SJSA1 (cell line): Measurements from ENCODE around the gene SLU7. TPM values are rescaled to one million over a fixed set of nuclear protein-coding genes. Genes with fewer than 3 reads are reported as not detected.

Experiments used
- DNase-seq, 2 experiments: peaks; one replicate each; pipeline ENCODE4 v3.0.0-alpha.2; 2015 to 2020; ENCODE audit warnings: low spot score in 2 of 2, low read depth in 1 of 2
- H3K27ac ChIP-seq: fragments of 250-450 bp; sonication (Bioruptor Pico); 2 replicates; pipeline ENCODE4 v1.5.1; 2020; ENCODE audit warnings: mild to moderate bottlenecking, moderate library complexity
- H3K27me3 ChIP-seq: fragments of 250-450 bp; sonication (Bioruptor Pico); replicated peaks from 2 replicates; pipeline ENCODE4 v1.5.1; 2020; ENCODE audit warnings: mild to moderate bottlenecking, moderate library complexity
- H3K36me3 ChIP-seq: fragments of 250-450 bp; sonication (Bioruptor Pico); 2 replicates; pipeline ENCODE4 v1.5.1; 2020; ENCODE audit warnings: mild to moderate bottlenecking
- H3K4me1 ChIP-seq: fragments of 250-450 bp; sonication (Bioruptor Pico); replicated peaks from 2 replicates; pipeline ENCODE4 v1.6.1; 2021; ENCODE audit warnings: mild to moderate bottlenecking
- H3K4me3 ChIP-seq: fragments of 250-450 bp; sonication (Bioruptor Pico); 2 replicates; pipeline ENCODE4 v1.5.1; 2020; ENCODE audit warnings: mild to moderate bottlenecking
- H3K9me3 ChIP-seq: fragments of 250-450 bp; sonication (Bioruptor Pico); replicated peaks from 2 replicates; pipeline ENCODE4 v1.5.1; 2020; ENCODE audit warnings: mild to moderate bottlenecking
- total RNA-seq: library from RNA; depleted of rRNA; stranded (reverse); fragments of >200 nt; shearing (Covaris generic); gene quantifications from 2 replicates; pipeline ENCODE4 v1.2.3, GENCODE V29; 2014; rRNA removed

SLU7 gene
- total RNA-seq, 1 experiment from 2014 or later = 71.1 TPM

DNA sequence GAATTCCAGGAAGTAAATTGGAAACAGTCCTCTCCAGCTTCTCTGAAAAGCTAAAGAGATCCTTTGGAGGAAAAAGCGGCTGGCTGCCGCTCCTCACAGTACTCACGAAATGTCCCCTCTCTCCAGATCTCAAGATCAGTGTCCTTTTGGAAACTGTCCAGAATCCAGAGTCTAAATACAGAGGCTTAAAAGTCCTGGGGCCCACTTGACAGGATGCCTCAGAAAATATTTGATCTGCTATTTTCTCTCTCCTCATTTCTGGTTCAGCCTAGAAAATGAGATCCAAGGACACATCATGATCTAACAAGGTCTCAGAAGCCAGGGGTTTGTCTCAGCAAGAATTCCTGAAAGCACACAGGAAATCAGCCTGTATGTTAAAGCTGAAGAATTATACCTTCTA lies 55.7 kb downstream of the SLU7 start:
- Histone ChIP-seq H3K4me1 (no peaks in the 10 kb centered on the region), H3K9me3 (no peaks in the 10 kb centered on the region), H3K27me3 (no peaks in the 10 kb centered on the region), H3K27ac (no peak overlapping the region), H3K36me3 (no peaks in the 10 kb centered on the region), H3K4me3 (no peak overlapping the region)
- no peak for DNase-seq

DNA sequence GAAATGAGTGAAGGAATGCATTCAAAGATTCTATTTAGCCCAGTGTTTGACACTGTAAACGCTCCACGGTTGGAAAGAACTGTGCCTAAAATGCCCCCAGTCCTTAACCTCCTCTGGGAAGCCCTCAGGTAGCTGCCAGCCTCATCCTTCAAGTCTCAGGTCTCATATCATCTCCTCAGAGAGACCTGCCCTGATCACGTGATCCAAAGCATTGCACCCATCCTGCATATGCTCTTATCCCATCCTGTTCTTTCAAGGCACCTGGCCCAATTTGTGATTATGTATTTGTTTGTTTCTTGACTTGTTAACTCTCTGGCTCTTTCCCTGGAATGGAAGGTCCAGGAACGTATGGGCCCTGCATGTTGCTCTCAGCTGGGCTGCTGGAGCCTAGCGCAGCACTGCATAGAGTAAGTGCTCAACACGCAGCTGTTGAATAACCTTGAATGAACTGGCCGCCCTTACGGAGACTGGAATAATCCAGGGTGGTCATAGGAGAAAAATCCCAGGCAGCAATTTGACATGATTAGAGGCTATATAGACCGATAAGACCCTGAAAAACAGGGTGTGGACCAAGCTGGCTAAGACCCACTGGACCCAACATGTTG lies 57.2 kb downstream of the SLU7 start:
- H3K27me3 ChIP-seq = no peaks in the 10 kb centered on the region
- H3K4me3 ChIP-seq = no peak overlapping the region
- no peaks in the 10 kb centered on the region for H3K36me3 ChIP-seq
- no peak overlapping the region for H3K27ac ChIP-seq
- DNase-seq = no peak
- no peaks in the 10 kb centered on the region for H3K4me1 ChIP-seq
- H3K9me3 ChIP-seq = no peaks in the 10 kb centered on the region

DNA sequence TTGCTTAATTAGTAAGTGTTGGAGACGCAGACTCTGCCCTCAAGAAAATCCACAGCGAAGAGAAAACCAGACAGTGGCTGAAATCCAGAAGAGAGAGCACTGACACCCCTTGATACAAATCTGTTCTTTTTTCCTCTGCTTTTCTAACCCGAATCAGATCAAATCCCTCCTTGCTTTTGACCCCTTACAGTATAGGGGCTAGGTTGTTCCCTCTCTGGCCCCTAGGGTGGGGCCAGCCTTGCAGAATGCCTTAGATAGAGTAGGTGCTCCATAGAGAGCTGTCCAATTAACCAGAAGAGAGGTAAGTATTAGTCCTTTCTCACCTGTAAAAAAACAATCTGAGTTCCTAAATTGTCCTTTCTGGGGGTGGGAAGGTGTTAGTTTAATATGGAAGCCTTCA lies 58.6 kb downstream of the SLU7 start:
- Histone ChIP-seq H3K27ac (no peak overlapping the region), H3K9me3 (no peaks in the 10 kb centered on the region), H3K36me3 (no peaks in the 10 kb centered on the region), H3K4me1 (no peaks in the 10 kb centered on the region), H3K27me3 (no peaks in the 10 kb centered on the region), H3K4me3 (no peak overlapping the region)
- DNase-seq = no peak

DNA sequence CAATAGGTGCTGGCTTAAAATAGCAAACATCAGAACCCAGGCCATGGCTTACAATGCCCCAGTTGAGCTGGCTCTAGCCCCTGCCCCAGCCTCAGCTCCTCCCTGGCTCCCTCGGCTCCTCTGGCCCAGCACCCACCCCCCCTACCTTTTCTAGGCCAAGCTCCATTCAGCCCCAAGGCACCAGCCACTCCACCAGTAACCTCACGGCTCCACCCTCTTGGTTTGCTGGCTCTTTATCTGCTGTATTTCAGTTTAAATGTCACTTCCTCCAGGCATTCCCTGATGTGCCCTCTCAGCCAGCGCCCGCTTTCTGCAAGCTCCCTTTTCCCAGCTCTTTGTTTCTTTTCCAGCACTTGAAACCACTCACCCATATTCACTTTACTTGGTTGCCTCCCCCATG lies 59.1 kb downstream of the SLU7 start:
- H3K36me3 ChIP-seq = no peaks in the 10 kb centered on the region
- no peak for DNase-seq
- no peaks in the 10 kb centered on the region for H3K9me3 ChIP-seq

DNA sequence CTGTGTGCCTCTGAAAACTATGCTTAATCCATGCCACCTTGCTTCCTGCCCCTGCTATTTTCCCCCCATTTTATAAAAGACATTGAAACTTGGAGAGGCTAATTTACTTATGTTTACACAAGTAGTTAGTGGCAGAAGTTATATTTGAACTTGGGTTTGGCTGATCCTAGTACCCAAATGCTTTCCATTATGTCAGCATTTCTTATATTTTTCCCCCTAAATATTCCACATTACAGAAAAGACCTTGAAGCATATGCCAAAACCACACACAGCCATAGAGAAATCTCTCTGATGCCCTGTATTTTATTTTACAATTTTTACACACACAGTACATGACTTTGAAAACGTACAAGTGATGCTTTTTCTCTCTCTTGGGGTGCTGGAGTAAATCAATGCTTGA lies 59.6 kb downstream of the SLU7 start:
- H3K36me3 ChIP-seq = no peaks in the 10 kb centered on the region
- H3K4me3 ChIP-seq = no peak overlapping the region
- H3K27me3 ChIP-seq = no peaks in the 10 kb centered on the region
- no peak for DNase-seq
- no peaks in the 10 kb centered on the region for H3K4me1 ChIP-seq
- H3K9me3 ChIP-seq = no peaks in the 10 kb centered on the region
- no peak overlapping the region for H3K27ac ChIP-seq

More for the DNA sequence above, 59.1 kb downstream of the SLU7 start:
- no peaks in the 10 kb centered on the region for H3K4me1 ChIP-seq
- H3K27me3 ChIP-seq = no peaks in the 10 kb centered on the region
- no peak overlapping the region for H3K27ac ChIP-seq
- no peak overlapping the region for H3K4me3 ChIP-seq

DNA sequence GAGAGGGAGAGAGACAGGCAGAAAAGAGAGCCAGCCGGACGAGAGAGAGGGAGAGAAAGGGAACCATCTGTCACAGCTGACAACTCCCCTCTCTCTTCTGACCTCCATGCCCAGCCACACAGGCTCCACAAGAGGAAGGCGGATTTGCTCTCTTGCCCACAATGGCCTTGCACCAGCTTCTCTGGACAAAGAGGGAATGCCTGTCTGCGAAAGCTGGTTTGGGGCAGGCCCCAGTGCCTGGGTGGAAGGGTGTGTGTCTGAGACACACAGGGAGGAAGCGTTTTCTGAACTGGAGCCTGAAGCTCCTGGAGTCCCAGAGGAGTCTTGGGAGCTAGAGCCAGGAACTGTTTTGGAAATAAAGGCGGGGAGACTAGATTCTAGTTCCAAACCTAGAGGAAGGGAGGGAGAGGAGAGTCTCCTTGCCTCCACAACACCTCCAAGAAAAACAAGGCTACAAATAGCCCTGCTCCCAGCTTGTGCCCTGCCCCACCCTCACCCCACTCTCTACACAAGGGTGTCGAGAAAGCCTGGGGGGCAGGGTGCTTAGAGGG lies 60.9 kb downstream of the SLU7 start:
- no peak overlapping the region for H3K4me3 ChIP-seq
- H3K36me3 ChIP-seq = no peaks in the 10 kb centered on the region
- H3K4me1 ChIP-seq = no peaks in the 10 kb centered on the region
- H3K27ac ChIP-seq = no peak overlapping the region
- no peak for DNase-seq
- H3K9me3 ChIP-seq = no peaks in the 10 kb centered on the region
- no peaks in the 10 kb centered on the region for H3K27me3 ChIP-seq

DNA sequence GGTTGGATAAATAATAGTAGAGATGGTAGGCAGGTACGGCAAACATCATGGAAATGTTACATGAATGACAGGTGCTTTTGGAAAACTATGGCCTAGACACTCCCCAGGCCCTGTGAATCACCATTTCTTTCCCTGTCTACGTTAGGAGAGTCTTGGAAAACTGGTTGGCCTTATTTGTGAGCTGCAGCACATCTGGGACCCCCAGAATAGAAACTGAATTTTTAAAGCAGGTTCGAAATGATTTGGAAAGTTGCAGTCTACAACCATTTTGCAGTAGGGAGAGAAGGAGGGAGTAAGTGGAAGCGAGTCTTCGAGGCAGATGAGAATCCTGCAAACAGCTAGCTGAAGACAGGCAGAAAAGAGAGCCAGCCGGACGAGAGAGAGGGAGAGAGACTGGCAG lies 61.5 kb downstream of the SLU7 start:
- Histone ChIP-seq H3K4me1 (no peaks in the 10 kb centered on the region), H3K27me3 (no peaks in the 10 kb centered on the region), H3K27ac (no peak overlapping the region), H3K4me3 (no peak overlapping the region), H3K9me3 (no peaks in the 10 kb centered on the region), H3K36me3 (no peaks in the 10 kb centered on the region)
- DNase-seq = no peak

DNA sequence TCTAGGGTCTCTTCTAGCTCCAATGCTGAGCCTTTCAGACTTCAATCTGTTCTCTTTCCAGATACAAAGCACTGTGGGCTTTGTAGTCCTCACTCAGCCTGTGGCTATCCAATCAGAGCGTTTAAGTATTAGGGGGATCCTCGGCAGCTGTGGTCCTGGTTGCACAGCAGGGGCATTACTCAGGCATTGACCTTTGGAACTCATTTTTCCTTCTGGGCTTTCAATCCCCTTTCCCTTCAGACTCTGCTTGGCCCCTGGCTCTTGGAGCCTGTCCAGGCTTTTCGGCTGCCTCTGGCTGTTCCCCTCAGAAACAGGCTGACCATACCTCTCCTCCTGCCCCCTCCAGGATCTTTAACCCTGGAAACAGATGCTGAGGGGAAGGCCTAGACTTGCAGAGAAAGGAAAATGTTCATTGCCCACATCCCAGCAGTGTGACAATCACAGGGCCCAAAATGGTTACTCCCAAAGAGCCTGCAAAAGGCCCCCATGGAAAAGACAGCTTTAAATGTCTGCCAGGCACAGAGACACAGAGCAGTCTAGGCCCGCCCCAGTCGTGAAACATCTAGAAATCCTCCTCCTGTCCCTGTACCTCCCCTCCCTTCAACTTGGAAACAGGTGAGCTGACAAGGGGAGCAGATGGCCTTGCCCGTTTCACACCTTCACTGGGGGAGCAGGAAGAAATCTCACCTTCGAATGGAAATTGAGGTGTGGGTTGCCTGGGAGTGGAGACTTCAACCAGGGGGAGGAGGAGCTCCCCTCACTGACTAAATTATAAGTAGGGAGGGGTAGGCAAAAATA lies 62.1 kb downstream of the SLU7 start:
- no peaks in the 10 kb centered on the region for H3K36me3 ChIP-seq
- no peak overlapping the region for H3K27ac ChIP-seq
- no peaks in the 10 kb centered on the region for H3K4me1 ChIP-seq
- DNase-seq = no peak
- no peaks in the 10 kb centered on the region for H3K27me3 ChIP-seq
- no peaks in the 10 kb centered on the region for H3K9me3 ChIP-seq
- no peak overlapping the region for H3K4me3 ChIP-seq

DNA sequence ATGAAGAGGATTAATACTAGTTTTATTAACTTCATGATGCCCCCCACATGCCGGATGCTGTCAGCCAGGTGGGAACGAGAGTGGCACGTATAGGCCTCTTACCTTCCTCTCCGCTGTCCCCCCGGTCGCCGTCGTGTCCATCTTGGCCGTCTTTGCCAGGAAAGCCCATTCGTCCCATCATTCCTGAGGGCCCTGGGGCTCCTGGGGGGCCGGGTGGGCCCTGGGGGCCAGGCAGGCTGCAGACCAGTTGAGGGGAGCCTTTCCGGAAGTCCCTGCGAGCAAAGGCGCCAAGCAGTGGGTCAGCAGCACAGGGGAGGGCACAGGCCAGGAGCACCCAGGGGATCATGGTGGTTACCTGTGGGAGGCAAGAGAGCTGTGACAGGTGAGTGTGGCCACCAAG lies 64.2 kb downstream of the SLU7 start:
- DNase-seq = no peak
- Histone ChIP-seq H3K4me1 (no peaks in the 10 kb centered on the region), H3K9me3 (no peaks in the 10 kb centered on the region), H3K27me3 (no peaks in the 10 kb centered on the region), H3K4me3 (no peak overlapping the region), H3K27ac (no peak overlapping the region), H3K36me3 (no peaks in the 10 kb centered on the region)

DNA sequence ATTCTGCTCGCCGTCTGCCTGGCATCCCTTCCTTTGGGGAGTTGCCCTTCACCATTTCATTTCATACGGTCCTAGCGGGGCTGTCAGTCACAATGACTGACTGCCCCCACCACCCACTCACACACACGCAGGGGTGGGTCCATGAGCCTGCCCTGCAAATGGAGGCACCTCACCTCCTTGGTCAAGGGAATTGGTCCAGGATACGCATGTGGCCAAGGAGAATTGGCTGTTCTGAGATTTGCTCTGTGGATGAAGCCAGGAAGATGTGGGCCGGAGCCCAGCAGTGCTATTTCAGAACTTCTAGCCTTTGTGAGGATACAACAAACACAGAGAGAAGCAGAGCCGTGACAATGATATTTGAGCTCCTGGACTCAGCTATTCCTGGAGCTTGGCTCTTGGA lies 65.5 kb downstream of the SLU7 start:
- Histone ChIP-seq H3K4me3 (no peak overlapping the region), H3K9me3 (no peaks in the 10 kb centered on the region), H3K27me3 (no peaks in the 10 kb centered on the region), H3K27ac (no peak overlapping the region), H3K4me1 (no peaks in the 10 kb centered on the region), H3K36me3 (no peaks in the 10 kb centered on the region)
- DNase-seq = no peak

DNA sequence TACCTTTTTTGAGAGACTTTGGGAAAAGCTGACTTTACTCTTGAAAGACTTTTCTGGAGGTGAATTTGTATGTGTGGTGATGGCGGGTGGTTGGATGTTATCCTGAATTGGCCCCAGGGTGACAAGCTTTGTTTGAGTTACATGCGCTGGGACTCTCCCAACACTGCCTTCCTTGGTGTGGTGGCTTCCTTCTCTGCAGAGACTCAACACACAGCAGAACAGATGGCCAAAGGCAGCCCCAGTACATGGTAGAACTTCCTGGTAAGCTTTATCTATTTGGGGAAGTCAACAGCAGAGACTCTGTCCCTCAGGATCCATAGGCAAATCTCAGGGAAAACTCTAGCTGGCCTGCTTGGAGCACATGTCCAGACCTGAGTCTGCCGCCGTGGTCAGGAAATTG lies 66.6 kb downstream of the SLU7 start:
- no peaks in the 10 kb centered on the region for H3K4me1 ChIP-seq
- DNase-seq = no peak
- no peaks in the 10 kb centered on the region for H3K36me3 ChIP-seq
- no peak overlapping the region for H3K27ac ChIP-seq
- H3K4me3 ChIP-seq = no peak overlapping the region
- no peaks in the 10 kb centered on the region for H3K27me3 ChIP-seq
- H3K9me3 ChIP-seq = no peaks in the 10 kb centered on the region

Other genes starting within 250 kb of the SLU7 start
- gene FABP6, start 189.6 kb downstream of the SLU7 start, total RNA-seq = not detected in 2 replicates
- 12.9 and 14.9 TPM in 2 replicates for gene CCNJL, start 106.5 kb downstream of the SLU7 start, total RNA-seq
- 5.7 and 6.7 TPM in 2 replicates for gene C1QTNF2, start 48.5 kb downstream of the SLU7 start, total RNA-seq
- 5.0 and 5.5 TPM in 2 replicates for gene FAM200C, start 19.0 kb downstream of the SLU7 start, total RNA-seq
- gene PTTG1, start 2.8 kb upstream of the SLU7 start, total RNA-seq = 659 and 829 TPM in 2 replicates